Measurements from ENCODE around the gene FBXW7. TPM values are rescaled to one million over a fixed set of nuclear protein-coding genes. Genes with fewer than 3 reads are reported as not detected.

The FBXW7 gene
- total and polyA plus RNA-seq, 8 donors = 10.1 to 30.1 (median 17.6) TPM

- peak overlapping the region in 3 of 4 donors; percentile 1 to 34 (median 30) for H3K4me3 ChIP-seq
- no peaks in the 10 kb centered on the region for H3K36me3 ChIP-seq
- DNase-seq (no peak), FAIRE-seq (peak; percentile 87), ATAC-seq (peak in 1 of 4 donors; percentile 37)
- TF ChIP-seq, protein P1, sequence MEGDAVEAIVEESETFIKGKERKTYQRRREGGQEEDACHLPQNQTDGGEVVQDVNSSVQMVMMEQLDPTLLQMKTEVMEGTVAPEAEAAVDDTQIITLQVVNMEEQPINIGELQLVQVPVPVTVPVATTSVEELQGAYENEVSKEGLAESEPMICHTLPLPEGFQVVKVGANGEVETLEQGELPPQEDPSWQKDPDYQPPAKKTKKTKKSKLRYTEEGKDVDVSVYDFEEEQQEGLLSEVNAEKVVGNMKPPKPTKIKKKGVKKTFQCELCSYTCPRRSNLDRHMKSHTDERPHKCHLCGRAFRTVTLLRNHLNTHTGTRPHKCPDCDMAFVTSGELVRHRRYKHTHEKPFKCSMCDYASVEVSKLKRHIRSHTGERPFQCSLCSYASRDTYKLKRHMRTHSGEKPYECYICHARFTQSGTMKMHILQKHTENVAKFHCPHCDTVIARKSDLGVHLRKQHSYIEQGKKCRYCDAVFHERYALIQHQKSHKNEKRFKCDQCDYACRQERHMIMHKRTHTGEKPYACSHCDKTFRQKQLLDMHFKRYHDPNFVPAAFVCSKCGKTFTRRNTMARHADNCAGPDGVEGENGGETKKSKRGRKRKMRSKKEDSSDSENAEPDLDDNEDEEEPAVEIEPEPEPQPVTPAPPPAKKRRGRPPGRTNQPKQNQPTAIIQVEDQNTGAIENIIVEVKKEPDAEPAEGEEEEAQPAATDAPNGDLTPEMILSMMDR (IDR thresholded peaks at IDR 0.05) = no peak
- intact Hi-C loops (cut with DNase I) = no loop called here
- 18 to 30% methylated on average over 3 of the region's 3 CpGs for WGBS, 2 donors
- H3K27me3 ChIP-seq = no peaks in the 10 kb centered on the region
- peaks cover 0 to 9% (median 7%) of the 10 kb centered on the region in 3 donors for H3K4me1 ChIP-seq
- peak overlapping the region in 3 of 4 donors; percentile 18 to 82 (median 66) for H3K27ac ChIP-seq
- H3K9me3 ChIP-seq = no peaks in the 10 kb centered on the region
Observed at GRCh38 chr4:152380185-152380584, 155.7 kb downstream of the FBXW7 start.

DNA sequence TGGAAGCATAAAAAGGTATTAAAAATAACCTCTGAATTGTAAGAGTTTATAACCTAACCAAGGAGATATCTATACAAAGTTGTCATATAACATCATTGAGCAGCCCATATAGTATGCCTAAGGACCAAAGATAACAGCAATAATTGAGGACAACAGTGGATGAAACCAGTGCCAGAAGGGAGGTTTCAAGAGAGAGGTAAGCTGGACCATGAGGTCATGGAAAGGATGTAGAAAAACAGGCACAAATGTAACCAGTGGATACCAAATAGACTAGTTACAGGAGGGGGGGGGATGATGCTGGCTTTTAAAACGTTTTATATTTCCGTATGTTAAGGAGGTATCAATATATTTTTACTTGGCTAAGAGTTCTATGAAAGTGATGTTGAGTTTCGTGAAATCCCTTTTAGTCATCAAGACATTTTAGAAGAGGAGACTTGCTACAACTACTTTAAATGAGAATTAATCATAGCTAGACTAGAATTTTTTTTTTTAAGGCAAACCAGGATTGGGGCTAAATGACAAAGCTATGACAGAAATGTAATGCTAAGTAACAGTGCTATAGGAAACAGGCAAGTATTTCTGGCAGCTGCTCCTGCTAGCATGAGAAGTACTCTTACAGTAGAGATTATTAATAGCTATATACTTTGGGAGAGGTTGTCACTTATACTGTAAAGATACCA, 161.1 kb downstream of the FBXW7 start:
- WGBS, 2 donors = 81 to 83% methylated on average over 3 of the region's 3 CpGs
- Histone ChIP-seq H3K27me3 (no peaks in the 10 kb centered on the region), H3K4me1 (peaks cover 0 to 8% (median 0%) of the 10 kb centered on the region in 3 donors), H3K36me3 (no peaks in the 10 kb centered on the region), H3K27ac (no peak overlapping the region), H3K9me3 (no peaks in the 10 kb centered on the region), H3K4me3 (no peak overlapping the region)
- TF ChIP-seq, protein P1 (IDR thresholded peaks at IDR 0.05) = no peak
- ATAC-seq = no peak
- no peak for DNase-seq
- FAIRE-seq = no peak
- intact Hi-C loops (cut with DNase I) = no loop called here

DNA sequence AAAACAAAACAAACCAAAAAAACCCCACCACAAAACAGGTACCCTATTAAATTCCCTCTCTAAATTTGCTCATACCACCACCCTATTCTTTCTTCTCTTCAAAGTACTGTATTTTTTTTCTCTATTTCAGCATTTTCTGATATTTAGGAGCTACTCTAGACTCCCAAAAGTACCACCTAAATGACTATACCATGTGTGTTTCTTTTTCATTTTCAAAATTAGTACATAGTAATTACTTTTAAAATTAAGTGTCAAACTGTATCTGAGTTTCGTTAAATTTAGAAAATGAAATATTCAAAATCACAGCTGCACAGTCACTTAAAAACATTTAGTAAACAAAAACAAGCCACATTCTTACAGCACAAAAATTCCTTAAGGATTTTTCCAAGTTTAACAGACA, 161.7 kb downstream of the FBXW7 start:
- Histone ChIP-seq H3K4me3 (no peak overlapping the region), H3K4me1 (peaks cover 0 to 6% (median 0%) of the 10 kb centered on the region in 3 donors), H3K36me3 (no peaks in the 10 kb centered on the region), H3K27ac (no peak overlapping the region), H3K9me3 (no peaks in the 10 kb centered on the region), H3K27me3 (no peaks in the 10 kb centered on the region)
- ATAC-seq (no peak), FAIRE-seq (no peak), DNase-seq (no peak)
- intact Hi-C loops (cut with DNase I) = no loop called here
- TF ChIP-seq, protein P1 (IDR thresholded peaks at IDR 0.05) = no peak
- 84 to 87% methylated on average over 1 of the region's 1 CpG for WGBS, 2 donors

DNA sequence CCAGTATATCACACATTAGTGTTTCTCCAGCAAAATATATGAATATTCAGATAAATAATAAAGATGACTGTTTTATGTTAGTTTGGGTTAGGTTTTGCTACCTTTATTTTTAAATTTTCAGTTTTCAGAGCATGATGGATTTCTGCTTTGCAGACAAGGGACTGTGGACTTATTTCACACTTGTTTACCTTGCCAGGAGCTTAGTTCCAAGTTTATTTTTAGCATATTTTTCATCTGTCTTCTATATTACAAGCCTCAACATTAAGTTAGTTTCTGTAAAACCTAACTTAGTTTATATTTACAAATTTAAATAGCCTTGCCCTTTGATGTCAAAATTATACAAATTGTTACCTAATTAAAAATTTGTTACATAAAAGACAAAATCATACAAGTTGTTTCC, 163.4 kb downstream of the FBXW7 start:
- no peaks in the 10 kb centered on the region for H3K27me3 ChIP-seq
- intact Hi-C loops (cut with DNase I) = no loop called here
- no peaks in the 10 kb centered on the region for H3K36me3 ChIP-seq
- FAIRE-seq (no peak), ATAC-seq (peak in 1 of 4 donors; percentile 34), DNase-seq (no peak)
- H3K4me1 ChIP-seq = peaks cover 0 to 6% (median 4%) of the 10 kb centered on the region in 3 donors
- no peak overlapping the region for H3K4me3 ChIP-seq
- no peaks in the 10 kb centered on the region for H3K9me3 ChIP-seq
- no peak overlapping the region for H3K27ac ChIP-seq
- TF ChIP-seq, protein P1 (IDR thresholded peaks at IDR 0.05) = no peak

DNA sequence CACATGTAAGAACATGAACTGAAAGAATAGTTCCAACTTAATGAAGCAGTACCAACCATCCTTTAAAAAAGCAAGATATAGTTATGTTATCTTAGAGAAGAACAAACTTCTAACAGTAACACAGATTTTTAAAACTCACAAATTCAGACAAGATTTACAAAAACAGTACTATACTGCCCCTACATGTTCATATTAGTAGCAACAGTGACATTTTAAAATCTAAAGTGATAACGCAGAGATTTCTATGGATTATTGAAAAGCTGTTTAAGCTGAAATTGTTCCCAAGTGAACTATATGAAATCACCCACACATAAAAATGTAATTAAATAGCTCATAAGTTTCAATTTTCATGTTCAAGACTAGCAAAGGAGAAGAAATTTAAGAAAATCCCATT, 166.0 kb downstream of the FBXW7 start:
- H3K27me3 ChIP-seq = no peaks in the 10 kb centered on the region
- DNase-seq (no peak), ATAC-seq (peak in 1 of 4 donors; percentile 24), FAIRE-seq (no peak)
- TF ChIP-seq, protein P1 (IDR thresholded peaks at IDR 0.05) = peak in 1 of 4 donors; percentile 6
- peaks cover 0 to 6% (median 4%) of the 10 kb centered on the region in 3 donors for H3K4me1 ChIP-seq
- H3K4me3 ChIP-seq = no peak overlapping the region
- intact Hi-C loops (cut with DNase I) = no loop called here
- H3K9me3 ChIP-seq = no peaks in the 10 kb centered on the region
- WGBS, 2 donors = 43 to 44% methylated on average over 1 of the region's 1 CpG
- H3K27ac ChIP-seq = no peak overlapping the region
- no peaks in the 10 kb centered on the region for H3K36me3 ChIP-seq

All from pancreas (tissue), 10 donors.